ENCODE measurements around the gene MMP25. TPM values are rescaled to one million over a fixed set of nuclear protein-coding genes. Genes with fewer than 3 reads are reported as not detected.

MMP25 gene
- total RNA-seq, 4 donors from 2014 or later = under 0.01 to 4.5 (median 0.12) TPM

DNA sequence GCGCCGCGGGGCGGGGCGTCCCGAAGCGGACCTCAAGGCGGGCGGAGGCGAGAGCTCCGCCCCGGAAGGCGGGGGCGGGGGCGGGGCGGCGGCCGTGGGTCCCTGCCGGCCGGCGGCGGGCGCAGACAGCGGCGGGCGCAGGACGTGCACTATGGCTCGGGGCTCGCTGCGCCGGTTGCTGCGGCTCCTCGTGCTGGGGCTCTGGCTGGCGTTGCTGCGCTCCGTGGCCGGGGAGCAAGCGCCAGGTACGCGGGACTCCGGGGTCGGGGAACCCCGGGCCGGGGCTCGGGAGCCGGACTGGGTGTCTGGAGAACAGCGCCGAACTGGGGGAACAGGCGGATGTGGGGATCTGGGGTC, 26.1 kb upstream of the MMP25 start, which contains the start of gene TNFRSF12A:
Gene TNFRSF12A (plus strand): TSS at position 122 of the 357 bp plus-strand sequence. CDS start 30 bp downstream, at position 152.
- intact Hi-C loops (cut with DNase I) = no loop called here
- peak; percentile 93 for DNase-seq (ENCODE audit: extremely low spot score)
- peaks cover 0 to 30% (median 20%) of the 10 kb centered on the region in 4 donors for H3K27me3 ChIP-seq
- H3K9me3 ChIP-seq = no peaks in the 10 kb centered on the region
- no CpG with 5 or more reads among the region's 49 CpGs for WGBS
- H3K4me1 ChIP-seq = peaks cover 46 to 67% (median 63%) of the 10 kb centered on the region in 4 donors
- TF ChIP-seq POLR2AphosphoS5 (IDR thresholded peaks at IDR 0.05) (peak; percentile 67 to 77), CTCF (IDR thresholded peaks at IDR 0.05) (peak in 1 of 3 experiments; percentile 12), POLR2A (IDR thresholded peaks at IDR 0.05; ENCODE audit: low read depth) (peak; percentile 69), EP300 (IDR thresholded peaks at IDR 0.05) (no peak)
- H3K27ac ChIP-seq (replicated peaks in 1 of 4) = peak within 1 kb of the TSS; percentile 96 to 99 (median 98)
- H3K36me3 ChIP-seq = peaks cover 0 to 4% (median 0%) of the 10 kb centered on the region in 4 donors
- H3K4me3 ChIP-seq = peak within 1 kb of the TSS; percentile 66 to 86 (median 74)

GRCh38 chr16:3020604-3021448, 25.5 kb upstream of the MMP25 start:
- peaks cover 46 to 73% (median 66%) of the 10 kb centered on the region in 4 donors for H3K4me1 ChIP-seq
- peaks cover 0 to 28% (median 20%) of the 10 kb centered on the region in 4 donors for H3K27me3 ChIP-seq
- intact Hi-C loops (cut with DNase I) = no loop called here
- WGBS = 0% methylated on average over 16 of the region's 57 CpGs
- DNase-seq (ENCODE audit: extremely low spot score) = peak; percentile 94
- H3K27ac ChIP-seq (replicated peaks in 1 of 4) = peak overlapping the region; percentile 96 to 99 (median 98)
- H3K36me3 ChIP-seq = peaks cover 0 to 7% (median 3%) of the 10 kb centered on the region in 4 donors
- peak overlapping the region; percentile 66 to 86 (median 74) for H3K4me3 ChIP-seq
- no peaks in the 10 kb centered on the region for H3K9me3 ChIP-seq
- TF ChIP-seq POLR2AphosphoS5 (IDR thresholded peaks at IDR 0.05) (peak; percentile 78 to 87), EP300 (IDR thresholded peaks at IDR 0.05) (no peak)

GRCh38 chr16:3021449-3022207, 24.7 kb upstream of the MMP25 start:
- H3K9me3 ChIP-seq = no peaks in the 10 kb centered on the region
- peak overlapping the region; percentile 96 to 99 (median 98) for H3K27ac ChIP-seq (replicated peaks in 1 of 4)
- intact Hi-C loops (cut with DNase I) = no loop called here
- 7% methylated on average over 6 of the region's 25 CpGs for WGBS
- no peak for TF ChIP-seq EP300 (IDR thresholded peaks at IDR 0.05)
- TF ChIP-seq POLR2A (IDR thresholded peaks at IDR 0.05; ENCODE audit: low read depth) = no peak
- peak in 2 of 3 experiments; percentile 37 to 39 for TF ChIP-seq CTCF (IDR thresholded peaks at IDR 0.05)
- peak overlapping the region; percentile 66 to 86 (median 74) for H3K4me3 ChIP-seq
- peaks cover 0 to 28% (median 20%) of the 10 kb centered on the region in 4 donors for H3K27me3 ChIP-seq
- H3K4me1 ChIP-seq = peaks cover 46 to 77% (median 66%) of the 10 kb centered on the region in 4 donors
- DNase-seq (ENCODE audit: extremely low spot score) = no peak
- peaks cover 3 to 15% (median 11%) of the 10 kb centered on the region in 4 donors for H3K36me3 ChIP-seq

- TF ChIP-seq POLR2A (IDR thresholded peaks at IDR 0.05; ENCODE audit: low read depth) (no peak), POLR2AphosphoS5 (IDR thresholded peaks at IDR 0.05) (peak; percentile 79 to 90)
- H3K9me3 ChIP-seq = no peaks in the 10 kb centered on the region
- intact Hi-C loops (cut with DNase I) = no loop called here
- peak overlapping the region; percentile 96 to 99 (median 98) for H3K27ac ChIP-seq (replicated peaks in 1 of 4)
- H3K4me3 ChIP-seq = peak overlapping the region; percentile 66 to 86 (median 74)
- WGBS = 4% methylated on average over 8 of the region's 8 CpGs
- H3K36me3 ChIP-seq = peaks cover 9 to 21% (median 18%) of the 10 kb centered on the region in 4 donors
- DNase-seq (ENCODE audit: extremely low spot score) = peak; percentile 97
- H3K4me1 ChIP-seq = peaks cover 46 to 77% (median 66%) of the 10 kb centered on the region in 4 donors
- H3K27me3 ChIP-seq = peaks cover 0 to 22% (median 17%) of the 10 kb centered on the region in 4 donors
These were observed 24.1 kb upstream of the MMP25 start for GRCh38 chr16:3022208-3022683.

GRCh38 chr16:3022684-3023414, 23.5 kb upstream of the MMP25 start:
- peaks cover 11 to 23% (median 20%) of the 10 kb centered on the region in 4 donors for H3K36me3 ChIP-seq
- no peak for TF ChIP-seq EP300 (IDR thresholded peaks at IDR 0.05)
- no peak for TF ChIP-seq POLR2AphosphoS5 (IDR thresholded peaks at IDR 0.05)
- TF ChIP-seq POLR2A (IDR thresholded peaks at IDR 0.05; ENCODE audit: low read depth) = no peak
- TF ChIP-seq CTCF (IDR thresholded peaks at IDR 0.05) = no peak
- H3K4me1 ChIP-seq = peaks cover 45 to 76% (median 64%) of the 10 kb centered on the region in 4 donors
- H3K27ac ChIP-seq (replicated peaks in 1 of 4) = peak overlapping the region; percentile 96 to 99 (median 98)
- peak overlapping the region; percentile 66 to 86 (median 74) for H3K4me3 ChIP-seq
- 26% methylated on average over 7 of the region's 8 CpGs for WGBS
- H3K9me3 ChIP-seq = no peaks in the 10 kb centered on the region
- no peak for DNase-seq (ENCODE audit: extremely low spot score)
- peaks cover 0 to 16% (median 11%) of the 10 kb centered on the region in 4 donors for H3K27me3 ChIP-seq
- intact Hi-C loops (cut with DNase I) = no loop called here
